ENCODE results near the gene MTHFD2L. TPM values are rescaled to one million over a fixed set of nuclear protein-coding genes. Genes with fewer than 3 reads are reported as not detected.

MTHFD2L gene
- total RNA-seq, 1 experiment from 2014 or later = 11.6 TPM

- Mint-ChIP-seq H3K9me3 (ENCODE audit: unreplicated experiment) (no peaks in the 10 kb centered on the region), H3K4me1 (ENCODE audit: low read depth, unreplicated experiment) (no peaks in the 10 kb centered on the region), H3K36me3 (ENCODE audit: insufficient read depth, unreplicated experiment) (no peaks in the 10 kb centered on the region), H3K27ac (ENCODE audit: unreplicated experiment) (no peak overlapping the region), H3K4me3 (ENCODE audit: unreplicated experiment) (no peak overlapping the region), H3K27me3 (ENCODE audit: insufficient read depth, unreplicated experiment) (no peaks in the 10 kb centered on the region)
- no peak overlapping the region for H3K4me3 ChIP-seq (ENCODE audit: low read depth, low read length)
- no TSS peak for BruUV-seq (replicated peaks)
- no peak for TF ChIP-seq CTCF (IDR thresholded peaks at IDR 0.05; ENCODE audit: insufficient read depth in 1 of 2, low read depth in 1 of 2, low read length in 1 of 2, severe bottlenecking in 1 of 2, unreplicated experiment in 1 of 2)
- no peak for DNase-seq
- no peaks in the 10 kb centered on the region for H3K36me3 ChIP-seq (ENCODE audit: control insufficient read depth, insufficient read depth, low read length)
- intact Hi-C loops (cut with micrococcal nuclease; ENCODE audit: unreplicated experiment) = no loop called here
- H3K9me3 ChIP-seq = no peaks in the 10 kb centered on the region
- H3K4me1 ChIP-seq = no peaks in the 10 kb centered on the region
- CTCF ChIA-PET = no interaction called here
- no peaks in the 10 kb centered on the region for H3K27me3 ChIP-seq (replicated peaks; ENCODE audit: control insufficient read depth, insufficient read depth, low read length)
- POLR2A ChIA-PET = no interaction called here
These were observed 15.4 kb downstream of the MTHFD2L start for GRCh38 chr4:74173321-74173720.

GRCh38 chr4:74174421-74174820 lies 16.5 kb downstream of the MTHFD2L start:
- no TSS peak for BruUV-seq (replicated peaks)
- H3K27ac Mint-ChIP-seq (ENCODE audit: unreplicated experiment) = no peak overlapping the region

GRCh38 chr4:74174941-74175340 lies 17.0 kb downstream of the MTHFD2L start:
- POLR2A ChIA-PET = no interaction called here
- Mint-ChIP-seq H3K27ac (ENCODE audit: unreplicated experiment) (no peak overlapping the region), H3K4me1 (ENCODE audit: low read depth, unreplicated experiment) (no peaks in the 10 kb centered on the region), H3K36me3 (ENCODE audit: insufficient read depth, unreplicated experiment) (no peaks in the 10 kb centered on the region), H3K27me3 (ENCODE audit: insufficient read depth, unreplicated experiment) (no peaks in the 10 kb centered on the region), H3K9me3 (ENCODE audit: unreplicated experiment) (no peaks in the 10 kb centered on the region), H3K4me3 (ENCODE audit: unreplicated experiment) (no peak overlapping the region)
- Histone ChIP-seq H3K27me3 (replicated peaks; ENCODE audit: control insufficient read depth, insufficient read depth, low read length) (no peaks in the 10 kb centered on the region), H3K4me3 (ENCODE audit: low read depth, low read length) (no peak overlapping the region), H3K4me1 (no peaks in the 10 kb centered on the region), H3K9me3 (no peaks in the 10 kb centered on the region), H3K36me3 (ENCODE audit: control insufficient read depth, insufficient read depth, low read length) (no peaks in the 10 kb centered on the region)
- no peak for DNase-seq
- TF ChIP-seq CTCF (IDR thresholded peaks at IDR 0.05; ENCODE audit: insufficient read depth in 1 of 2, low read depth in 1 of 2, low read length in 1 of 2, severe bottlenecking in 1 of 2, unreplicated experiment in 1 of 2) = no peak
- CTCF ChIA-PET = no interaction called here
- intact Hi-C loops (cut with micrococcal nuclease; ENCODE audit: unreplicated experiment) = no loop called here
- BruUV-seq (replicated peaks) = no TSS peak

More at GRCh38 chr4:74174421-74174820, 16.5 kb downstream of the MTHFD2L start:
- no peaks in the 10 kb centered on the region for H3K36me3 ChIP-seq (ENCODE audit: control insufficient read depth, insufficient read depth, low read length)
- Mint-ChIP-seq H3K36me3 (ENCODE audit: insufficient read depth, unreplicated experiment) (no peaks in the 10 kb centered on the region), H3K4me3 (ENCODE audit: unreplicated experiment) (no peak overlapping the region), H3K9me3 (ENCODE audit: unreplicated experiment) (no peaks in the 10 kb centered on the region), H3K4me1 (ENCODE audit: low read depth, unreplicated experiment) (no peaks in the 10 kb centered on the region), H3K27me3 (ENCODE audit: insufficient read depth, unreplicated experiment) (no peaks in the 10 kb centered on the region)
- TF ChIP-seq CTCF (IDR thresholded peaks at IDR 0.05; ENCODE audit: insufficient read depth in 1 of 2, low read depth in 1 of 2, low read length in 1 of 2, severe bottlenecking in 1 of 2, unreplicated experiment in 1 of 2) = no peak
- CTCF ChIA-PET = no interaction called here
- no peaks in the 10 kb centered on the region for H3K27me3 ChIP-seq (replicated peaks; ENCODE audit: control insufficient read depth, insufficient read depth, low read length)
- DNase-seq = no peak
- POLR2A ChIA-PET = no interaction called here
- H3K4me1 ChIP-seq = no peaks in the 10 kb centered on the region
- no peak overlapping the region for H3K4me3 ChIP-seq (ENCODE audit: low read depth, low read length)
- H3K9me3 ChIP-seq = no peaks in the 10 kb centered on the region
- intact Hi-C loops (cut with micrococcal nuclease; ENCODE audit: unreplicated experiment) = no loop called here
